Neural cell (in vitro differentiated cells): ENCODE measurements around the gene DAAM2. TPM values are rescaled to one million over a fixed set of nuclear protein-coding genes. Genes with fewer than 3 reads are reported as not detected.

Experiments
- H2AFZ ChIP-seq: fragments of 200-600, 300-800 bp; sonication (generic), shearing (Covaris generic); 2 replicates; pipeline ENCODE4 v1.6.0; 2014; ENCODE audit warnings: low read depth, mild to moderate bottlenecking, antibody characterized with exemption, low read length, moderate library complexity
- H3F3A ChIP-seq: fragments of 200-600 bp; shearing (Covaris generic); 2 replicates; pipeline ENCODE4 v1.6.1; 2016; ENCODE audit warnings: mild to moderate bottlenecking, moderate library complexity, mixed read lengths, antibody characterized with exemption, low read length; ENCODE audit not compliant: insufficient read depth, poor library complexity, severe bottlenecking
- H3K27ac ChIP-seq: fragments of 200-600, 300-800 bp; sonication (generic), shearing (Covaris generic); 2 replicates; pipeline ENCODE4 v1.5.1; 2014; ENCODE audit warnings: mild to moderate bottlenecking, low read length, moderate library complexity
- H3K27me3 ChIP-seq: fragments of 300-800, 200-600 bp; sonication (generic), shearing (Covaris generic); 2 replicates; pipeline ENCODE4 v1.6.0; 2014; ENCODE audit warnings: mild to moderate bottlenecking, low read depth, low read length, moderate library complexity; ENCODE audit not compliant: insufficient read depth
- H3K36me3 ChIP-seq: fragments of 300-800, 200-600 bp; sonication (generic), shearing (Covaris generic); 2 replicates; pipeline ENCODE4 v1.5.1; 2014; ENCODE audit warnings: mild to moderate bottlenecking, antibody characterized with exemption, low read length, moderate library complexity; ENCODE audit not compliant: insufficient read depth
- H3K4me2 ChIP-seq: fragments of 300-800, 200-600 bp; sonication (generic), shearing (Covaris generic); 2 replicates; pipeline ENCODE4 v1.6.0; 2014; ENCODE audit warnings: mild to moderate bottlenecking, low read length
- H3K4me3 ChIP-seq: fragments of 300-800, 200-600 bp; sonication (generic), shearing (Covaris generic); 2 replicates; pipeline ENCODE4 v1.5.1; 2014; ENCODE audit warnings: mild to moderate bottlenecking, low read length, moderate library complexity
- H3K79me2 ChIP-seq: fragments of 200-600 bp; shearing (Covaris generic); replicated peaks from 2 replicates; pipeline ENCODE4 v1.6.0; 2014; ENCODE audit warnings: mild to moderate bottlenecking, low read length, moderate library complexity; ENCODE audit not compliant: insufficient read depth
- H3K9ac ChIP-seq: fragments of 300-800, 200-600 bp; sonication (generic), shearing (Covaris generic); 2 replicates; pipeline ENCODE4 v1.6.1; 2016; ENCODE audit warnings: mild to moderate bottlenecking, low read length, mixed read lengths
- H3K9me2 ChIP-seq: fragments of 200-600 bp; shearing (Covaris generic); 2 replicates; pipeline ENCODE4 v1.6.1; 2016; ENCODE audit warnings: mild to moderate bottlenecking, low read length, mixed read lengths; ENCODE audit not compliant: insufficient read depth
- H3K9me3 ChIP-seq: fragments of 200-600, 300-800 bp; sonication (generic), shearing (Covaris generic); 2 replicates; pipeline ENCODE4 v1.6.1; 2016; ENCODE audit warnings: mild to moderate bottlenecking, mixed run types, low read length, moderate library complexity, mixed read lengths
- H4K20me1 ChIP-seq: fragments of 200-600 bp; shearing (Covaris generic); 2 replicates; pipeline ENCODE4 v1.6.1; 2016; ENCODE audit warnings: mild to moderate bottlenecking, mixed run types; ENCODE audit not compliant: insufficient read depth
- EP300 ChIP-seq: fragments of 450-650 bp; conservative IDR thresholded peaks from 2 replicates; pipeline ENCODE4 v1.6.1; 2014; ENCODE audit warnings: antibody characterized with exemption, mild to moderate bottlenecking, moderate library complexity; ENCODE audit not compliant: poor library complexity, severe bottlenecking
- EZH2 ChIP-seq: fragments of 200-600, 300-800 bp; shearing (Covaris generic), sonication (generic); IDR thresholded peaks from 2 replicates; pipeline ENCODE4 v1.6.1; 2014; ENCODE audit warnings: antibody characterized with exemption, low read length, borderline replicate concordance, mild to moderate bottlenecking; ENCODE audit not compliant: insufficient read depth, poor library complexity, severe bottlenecking
- MXI1 ChIP-seq: fragments of 450-650 bp; conservative IDR thresholded peaks from 2 replicates; pipeline ENCODE4 v1.6.1; 2014; ENCODE audit warnings: antibody characterized with exemption, mild to moderate bottlenecking; ENCODE audit not compliant: poor library complexity, severe bottlenecking
- POLR2AphosphoS5 ChIP-seq: IDR thresholded peaks from 2 replicates; pipeline ENCODE4 v1.6.1; 2012
- RAD21 ChIP-seq: fragments of 450-650 bp; conservative IDR thresholded peaks from 2 replicates; pipeline ENCODE4 v1.6.1; 2014; ENCODE audit warnings: antibody characterized with exemption, mild to moderate bottlenecking, moderate library complexity
- REST ChIP-seq: IDR thresholded peaks from 2 replicates; pipeline ENCODE4 v1.6.1; 2012; ENCODE audit warnings: borderline replicate concordance
- SMC3 ChIP-seq: fragments of 450-650 bp; conservative IDR thresholded peaks from 2 replicates; pipeline ENCODE4 v1.6.1; 2014; ENCODE audit warnings: antibody characterized with exemption, mild to moderate bottlenecking, moderate library complexity; ENCODE audit not compliant: poor library complexity
- TAF1 ChIP-seq: IDR thresholded peaks from 2 replicates; pipeline ENCODE4 v1.6.1; 2012; ENCODE audit warnings: low read depth
- polyA plus RNA-seq: library from polyadenylated mRNA; depleted of rRNA; stranded (reverse); fragments of >200 nt; gene quantifications from 2 replicates; pipeline ENCODE4 v1.2.3, GENCODE V29; 2014
- TF ChIP-seq, protein P1 (sequence below): fragments of 450-650 bp; IDR thresholded peaks from 2 replicates; pipeline ENCODE4 v1.5.1; 2014; ENCODE audit warnings: antibody characterized with exemption, mild to moderate bottlenecking, moderate library complexity; ENCODE audit not compliant: poor library complexity, severe bottlenecking

Gene DAAM2
- polyA plus RNA-seq, 1 donor from 2014 or later = 1.2 TPM

DNA sequence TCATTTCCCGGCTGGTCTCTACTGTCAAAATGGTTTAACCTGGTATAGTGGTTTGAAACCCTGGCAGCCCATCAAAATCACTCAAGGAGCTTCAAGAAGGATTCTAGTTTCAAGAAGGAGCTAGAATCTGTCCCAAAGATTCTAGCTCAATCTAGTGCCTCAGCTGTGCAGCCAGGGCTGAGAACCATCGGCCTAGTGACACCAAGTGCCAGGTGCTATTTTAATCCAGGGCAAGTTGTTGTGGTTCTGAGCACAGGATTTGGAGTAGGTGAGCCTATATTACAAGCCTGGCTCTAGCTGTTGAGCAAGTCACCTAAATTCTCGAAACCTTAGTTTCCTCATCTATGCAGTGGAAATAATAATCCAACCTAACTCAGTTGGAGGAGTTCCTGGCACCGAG lies 138.4 kb downstream of the DAAM2 start:
- H2AFZ ChIP-seq = no peak overlapping the region
- no peak overlapping the region for H3K4me3 ChIP-seq
- H3K36me3 ChIP-seq = no peaks in the 10 kb centered on the region
- H3K79me2 ChIP-seq = no peaks in the 10 kb centered on the region
- no peak overlapping the region for H3K9ac ChIP-seq
- H3K4me2 ChIP-seq = no peak overlapping the region
- no peaks in the 10 kb centered on the region for H3F3A ChIP-seq
- H3K27me3 ChIP-seq = no peaks in the 10 kb centered on the region
- H4K20me1 ChIP-seq = no peaks in the 10 kb centered on the region
- no peaks in the 10 kb centered on the region for H3K9me3 ChIP-seq
- H3K27ac ChIP-seq = no peak overlapping the region
- H3K9me2 ChIP-seq = no peaks in the 10 kb centered on the region
- TF ChIP-seq EZH2 = no peak
- no peak for TF ChIP-seq TAF1
- TF ChIP-seq, protein P1, sequence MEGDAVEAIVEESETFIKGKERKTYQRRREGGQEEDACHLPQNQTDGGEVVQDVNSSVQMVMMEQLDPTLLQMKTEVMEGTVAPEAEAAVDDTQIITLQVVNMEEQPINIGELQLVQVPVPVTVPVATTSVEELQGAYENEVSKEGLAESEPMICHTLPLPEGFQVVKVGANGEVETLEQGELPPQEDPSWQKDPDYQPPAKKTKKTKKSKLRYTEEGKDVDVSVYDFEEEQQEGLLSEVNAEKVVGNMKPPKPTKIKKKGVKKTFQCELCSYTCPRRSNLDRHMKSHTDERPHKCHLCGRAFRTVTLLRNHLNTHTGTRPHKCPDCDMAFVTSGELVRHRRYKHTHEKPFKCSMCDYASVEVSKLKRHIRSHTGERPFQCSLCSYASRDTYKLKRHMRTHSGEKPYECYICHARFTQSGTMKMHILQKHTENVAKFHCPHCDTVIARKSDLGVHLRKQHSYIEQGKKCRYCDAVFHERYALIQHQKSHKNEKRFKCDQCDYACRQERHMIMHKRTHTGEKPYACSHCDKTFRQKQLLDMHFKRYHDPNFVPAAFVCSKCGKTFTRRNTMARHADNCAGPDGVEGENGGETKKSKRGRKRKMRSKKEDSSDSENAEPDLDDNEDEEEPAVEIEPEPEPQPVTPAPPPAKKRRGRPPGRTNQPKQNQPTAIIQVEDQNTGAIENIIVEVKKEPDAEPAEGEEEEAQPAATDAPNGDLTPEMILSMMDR = no peak
- no peak for TF ChIP-seq MXI1
- no peak for TF ChIP-seq SMC3
- no peak for TF ChIP-seq EP300
- no peak for TF ChIP-seq RAD21
- TF ChIP-seq POLR2AphosphoS5 = no peak
- TF ChIP-seq REST = no peak

DNA sequence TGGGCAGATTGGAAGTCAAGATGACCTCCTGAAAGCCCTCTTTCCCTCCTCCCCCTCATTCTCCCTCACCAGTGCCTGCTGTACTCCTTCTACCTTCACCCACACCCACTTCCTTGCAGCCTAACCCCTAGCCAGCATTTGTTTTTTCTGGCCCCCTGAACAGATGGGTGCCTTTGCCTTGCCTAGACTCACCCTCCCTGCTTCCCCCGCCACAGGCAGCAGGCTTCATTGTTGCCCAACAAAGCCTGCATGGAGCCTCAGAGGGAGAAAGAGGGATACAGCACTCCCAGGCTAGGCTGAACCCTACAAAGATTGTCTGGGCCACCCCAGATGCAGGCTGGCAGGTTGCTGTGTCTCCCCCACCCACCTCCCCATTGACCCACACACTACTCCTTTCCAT lies 139.4 kb downstream of the DAAM2 start:
- no peak overlapping the region for H3K4me2 ChIP-seq
- H3K27me3 ChIP-seq = no peaks in the 10 kb centered on the region
- H3K9me3 ChIP-seq = no peaks in the 10 kb centered on the region
- no peak overlapping the region for H3K9ac ChIP-seq
- no peak overlapping the region for H2AFZ ChIP-seq
- H3K36me3 ChIP-seq = no peaks in the 10 kb centered on the region
- H3K4me3 ChIP-seq = no peak overlapping the region
- H3K79me2 ChIP-seq = no peaks in the 10 kb centered on the region
- H4K20me1 ChIP-seq = no peaks in the 10 kb centered on the region
- no peak for TF ChIP-seq RAD21
- no peak for TF ChIP-seq EP300
- TF ChIP-seq POLR2AphosphoS5 = no peak
- no peak for TF ChIP-seq TAF1
- no peaks in the 10 kb centered on the region for H3F3A ChIP-seq
- H3K27ac ChIP-seq = no peak overlapping the region
- no peaks in the 10 kb centered on the region for H3K9me2 ChIP-seq

- H3K4me3 ChIP-seq = no peak overlapping the region
- no peaks in the 10 kb centered on the region for H3K9me2 ChIP-seq
- H3K36me3 ChIP-seq = no peaks in the 10 kb centered on the region
- H3K79me2 ChIP-seq = no peaks in the 10 kb centered on the region
- no peak overlapping the region for H2AFZ ChIP-seq
- TF ChIP-seq, protein P1 = no peak
- TF ChIP-seq MXI1 = no peak
- no peak for TF ChIP-seq TAF1
- TF ChIP-seq EZH2 = no peak
- TF ChIP-seq POLR2AphosphoS5 = no peak
- no peak for TF ChIP-seq RAD21
- no peak for TF ChIP-seq SMC3
- TF ChIP-seq REST = no peak
- TF ChIP-seq EP300 = no peak
- no peaks in the 10 kb centered on the region for H3K27me3 ChIP-seq
- no peak overlapping the region for H3K27ac ChIP-seq
- no peaks in the 10 kb centered on the region for H3K9me3 ChIP-seq
- no peaks in the 10 kb centered on the region for H3F3A ChIP-seq
- H3K4me2 ChIP-seq = no peak overlapping the region
- H3K9ac ChIP-seq = no peak overlapping the region
- no peaks in the 10 kb centered on the region for H4K20me1 ChIP-seq
Measured at GRCh38 chr6:39932386-39932910, 140.3 kb downstream of the DAAM2 start.
